Fibroblast of the aortic adventitia (primary cell): Measurements from ENCODE around the gene C1orf35. TPM values are rescaled to one million over a fixed set of nuclear protein-coding genes. Genes with fewer than 3 reads are reported as not detected.

Source experiments
- DNase-seq: peaks from one replicate; pipeline ENCODE4 v3.0.0-alpha.2; 2010; ENCODE audit warnings: low read depth
- H3K4me3 ChIP-seq: 2 replicates; pipeline ENCODE4 v1.5.1; 2011; ENCODE audit warnings: low read depth, mild to moderate bottlenecking, control low read depth, low read length, moderate library complexity
- small RNA-seq: library from RNA; depleted of rRNA; stranded (forward); fragments of <200 nt; gene quantifications from one replicate; pipeline ENCODE3, GENCODE V24; 2012
- total RNA-seq: library from RNA; depleted of rRNA; stranded (reverse); fragments of >200 nt; gene quantifications from 2 replicates; pipeline ENCODE4 v1.2.3, GENCODE V29; 2012; ENCODE audit warnings: low replicate concordance
- TF ChIP-seq, protein P1 (sequence below): IDR thresholded peaks from 2 replicates; pipeline ENCODE4 v1.5.1; 2011; ENCODE audit warnings: mild to moderate bottlenecking, low read length, control low read depth, inconsistent platforms; ENCODE audit not compliant: insufficient read depth

The C1orf35 gene
- total RNA-seq, 1 donor = 5.9 TPM

DNA sequence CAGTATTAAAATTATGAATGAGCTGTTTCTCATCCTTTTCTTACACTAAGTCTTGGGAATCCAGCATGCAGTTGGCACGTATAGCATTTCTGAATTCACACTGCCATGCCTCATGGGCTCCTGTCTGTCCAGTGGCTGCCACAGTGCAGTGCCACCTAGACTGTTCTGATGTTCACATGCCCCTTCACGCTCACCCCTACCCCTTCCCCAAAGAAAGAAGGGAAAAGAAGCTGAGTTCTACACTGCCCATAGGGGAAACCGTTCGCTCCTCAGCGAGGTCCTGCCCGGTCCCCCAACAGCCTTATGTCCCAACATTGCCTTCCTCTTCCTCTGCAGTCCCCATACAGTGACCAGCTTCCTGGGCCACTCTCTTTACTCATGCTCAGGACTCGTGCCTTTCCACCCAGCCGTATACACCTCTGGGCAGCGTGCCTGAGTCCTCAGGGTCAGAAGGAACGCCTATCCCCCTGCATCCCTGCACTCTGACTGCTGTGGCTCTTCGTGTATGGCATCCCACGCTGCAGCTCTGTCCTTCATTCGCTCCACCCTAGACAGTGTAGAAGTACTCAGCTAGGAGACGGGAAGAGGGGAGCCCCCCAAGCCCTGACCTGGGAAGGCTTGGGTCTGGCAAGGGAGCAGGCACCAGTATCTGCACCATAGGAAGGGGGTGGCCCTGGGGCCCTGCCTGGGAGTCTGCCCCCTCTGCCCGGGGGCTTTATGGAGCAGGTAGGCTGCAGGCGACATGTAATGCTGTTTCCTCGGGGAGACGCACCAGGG is 44.8 kb downstream of the C1orf35 start:
- DNase-seq = no peak
- TF ChIP-seq, protein P1, sequence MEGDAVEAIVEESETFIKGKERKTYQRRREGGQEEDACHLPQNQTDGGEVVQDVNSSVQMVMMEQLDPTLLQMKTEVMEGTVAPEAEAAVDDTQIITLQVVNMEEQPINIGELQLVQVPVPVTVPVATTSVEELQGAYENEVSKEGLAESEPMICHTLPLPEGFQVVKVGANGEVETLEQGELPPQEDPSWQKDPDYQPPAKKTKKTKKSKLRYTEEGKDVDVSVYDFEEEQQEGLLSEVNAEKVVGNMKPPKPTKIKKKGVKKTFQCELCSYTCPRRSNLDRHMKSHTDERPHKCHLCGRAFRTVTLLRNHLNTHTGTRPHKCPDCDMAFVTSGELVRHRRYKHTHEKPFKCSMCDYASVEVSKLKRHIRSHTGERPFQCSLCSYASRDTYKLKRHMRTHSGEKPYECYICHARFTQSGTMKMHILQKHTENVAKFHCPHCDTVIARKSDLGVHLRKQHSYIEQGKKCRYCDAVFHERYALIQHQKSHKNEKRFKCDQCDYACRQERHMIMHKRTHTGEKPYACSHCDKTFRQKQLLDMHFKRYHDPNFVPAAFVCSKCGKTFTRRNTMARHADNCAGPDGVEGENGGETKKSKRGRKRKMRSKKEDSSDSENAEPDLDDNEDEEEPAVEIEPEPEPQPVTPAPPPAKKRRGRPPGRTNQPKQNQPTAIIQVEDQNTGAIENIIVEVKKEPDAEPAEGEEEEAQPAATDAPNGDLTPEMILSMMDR = no peak
- no peak overlapping the region for H3K4me3 ChIP-seq

Small RNA genes within 50 kb of the gene (small RNA-seq; reads per million reads assigned to genes)
- not detected for gene AL359510.1

Other genes starting within 250 kb of the C1orf35 start
- gene WNT9A, start 155.4 kb downstream of the C1orf35 start, total RNA-seq = 0.41 and 0.99 TPM in 2 replicates
- not detected in 2 replicates for gene WNT3A, start 96.3 kb downstream of the C1orf35 start, total RNA-seq
- gene ARF1, start 20.6 kb downstream of the C1orf35 start, total RNA-seq = 58.0 and 246 TPM in 2 replicates
- 32.5 and 74.1 TPM in 2 replicates for gene MRPL55, start 6.0 kb upstream of the C1orf35 start, total RNA-seq
- 171 and 217 TPM in 2 replicates for gene GUK1, start 37.0 kb upstream of the C1orf35 start, total RNA-seq
- gene GJC2, start 46.6 kb upstream of the C1orf35 start, total RNA-seq = 2.0 and 2.6 TPM in 2 replicates
- 6.1 and 16.9 TPM in 2 replicates for gene IBA57, start 62.5 kb upstream of the C1orf35 start, total RNA-seq
- gene OBSCN, start 104.7 kb upstream of the C1orf35 start, total RNA-seq = 0.99 and 3.1 TPM in 2 replicates